Right lobe of liver (tissue), 6 donors: Measurements from ENCODE around the gene HLA-DMA. TPM values are rescaled to one million over a fixed set of nuclear protein-coding genes. Genes with fewer than 3 reads are reported as not detected.
A peak's percentile ranks its signal among the peaks of the same experiment; 100 is the strongest.

Experiments
- ATAC-seq, 4 donors: fragments of 200-7000 bp; cut with Tn5 transposase; one replicate each; pipeline ENCODE4 v1.9.1; 2020; ENCODE audit warnings: mild to moderate bottlenecking in 4 of 4, moderate library complexity in 4 of 4
- DNase-seq, 3 donors: peaks; one replicate each; pipeline ENCODE4 v3.0.0-alpha.2; 2020
- H3K27ac ChIP-seq, 3 donors: fragments of 200-600 bp; one replicate each; pipeline ENCODE4 v1.8.0; 2022
- H3K27me3 ChIP-seq, 2 donors: fragments of 200-600 bp; one replicate each; pipeline ENCODE4 v1.8.0; 2022
- H3K36me3 ChIP-seq, 4 donors: fragments of 200-600 bp; sonication (generic) in 1 of 4; one replicate each; pipeline versions ENCODE4 v1.5.1 to v1.8.0; 2017 to 2022; ENCODE audit warnings: control low read depth in 1 of 4
- H3K4me1 ChIP-seq, 4 donors: fragments of 200-600 bp; sonication (generic) in 1 of 4; one replicate each; pipeline versions ENCODE4 v1.5.1 to v1.8.0; 2017 to 2022; ENCODE audit warnings: control low read depth in 1 of 4
- H3K4me3 ChIP-seq, 3 donors: fragments of 200-600 bp; one replicate each; pipeline ENCODE4 v1.8.0; 2022
- H3K9me3 ChIP-seq, 4 donors: fragments of 200-600 bp; sonication (generic) in 1 of 4; one replicate each; pipeline versions ENCODE4 v1.5.1 to v1.8.0; 2017 to 2022; ENCODE audit warnings: control low read depth in 1 of 4
- POLR2A ChIP-seq: fragments of 450-650 bp; IDR thresholded peaks from one replicate; pipeline ENCODE4 v1.6.1; 2017; ENCODE audit warnings: antibody characterized with exemption, mild to moderate bottlenecking
- WGBS: methylation state at CpG from one replicate; pipeline ENCODE4 v1.1.6; 2018; ENCODE audit warnings: low coverage, low lambda C conversion rate; ENCODE audit not compliant: insufficient coverage; ENCODE audit errors: missing lambda C conversion rate; 5-methylcytosine and 5-hydroxymethylcytosine counted together
- intact Hi-C, 2 donors: fragments of 100-400 bp; cut with DNase I; formaldehyde crosslinking; loops; one replicate each; pipeline versions ENCODE4 v1.11.2 to v1.14.1; 2022
- total RNA-seq, 6 experiments: library from RNA; depleted of rRNA in 2 of 6; stranded (reverse); fragments of >200 nt in 2 of 6; fragmentation: NEBNext Ultra II Directional in 3 of 6; extraction: Animal tissue kit (Norgen Biotek cat#: 25700) in 3 of 6; gene quantifications; one replicate each; pipeline versions ENCODE4 v1.1.0 to v1.2.4, GENCODE V29; 2016 to 2023
- TF ChIP-seq, protein P1 (sequence below), 4 donors: fragments of 200-600 bp in 3 of 4; fragments of 450-650 bp in 1 of 4; IDR thresholded peaks; one replicate each; pipeline versions ENCODE4 v1.5.1 to v1.8.0; 2016 to 2022; ENCODE audit warnings: antibody characterized with exemption in 4 of 4, mild to moderate bottlenecking in 2 of 4
- donor health status: DM: no; HTN: yes; CAD: no.
- donor health status: DM: no; HTN: no; CAD: no.
- donor health status: DM: no; HTN: no; CAD: no.
- donor health status: DM: no; HTN: yes; CAD: no.
- donor health status: DM: no; HTN: yes; CAD: no.

The HLA-DMA gene
- total RNA-seq, 6 experiments from 2014 or later: 6.9 to 26.2 (median 10.7) TPM

DNA sequence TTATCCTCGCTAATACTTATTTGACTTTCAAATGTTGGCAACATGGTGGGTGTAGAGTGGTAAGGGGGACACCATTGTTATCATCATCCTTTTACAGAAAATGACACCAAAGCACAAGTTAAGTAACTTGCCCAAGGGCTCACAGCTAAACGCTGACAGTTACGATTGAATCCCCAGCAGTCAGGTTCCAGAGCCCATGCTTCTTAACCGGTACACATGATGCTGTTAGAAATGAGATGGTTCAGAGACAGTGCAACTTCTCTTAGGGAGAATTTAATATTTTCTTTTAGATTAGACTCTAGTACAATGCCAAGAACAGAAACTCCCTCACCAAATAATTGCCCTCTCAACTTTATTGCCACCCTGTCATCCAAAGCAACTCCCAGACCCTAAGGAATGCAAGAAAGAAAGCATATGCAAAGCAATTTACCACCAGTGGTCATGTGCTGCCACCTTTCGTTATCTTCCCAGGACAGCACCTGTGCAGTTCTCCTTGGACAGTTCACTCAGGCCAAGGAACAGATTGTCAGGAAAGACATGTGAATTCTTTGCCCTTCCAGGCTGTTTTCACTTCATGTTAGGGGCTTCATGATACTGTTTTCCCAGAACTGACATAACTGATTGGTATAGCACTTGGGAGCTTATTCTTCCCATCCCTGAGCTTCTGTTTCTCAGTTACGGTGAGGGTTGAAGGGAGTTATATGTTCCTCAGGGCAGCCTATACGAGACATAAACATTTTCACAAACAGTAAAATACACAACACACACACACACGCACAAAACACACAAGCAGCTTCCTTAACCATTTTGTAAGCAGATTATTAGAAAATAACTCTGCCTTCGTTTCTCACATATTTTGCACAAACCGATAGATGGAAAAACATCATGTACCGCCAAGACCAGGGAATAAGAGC is 5.1 kb downstream of the HLA-DMA start:
- Histone ChIP-seq H3K9me3 (no peaks in the 10 kb centered on the region), H3K27ac (no peak overlapping the region), H3K4me3 (no peak overlapping the region), H3K27me3 (no peaks in the 10 kb centered on the region), H3K36me3 (no peaks in the 10 kb centered on the region), H3K4me1 (no peaks in the 10 kb centered on the region)
- no peak for TF ChIP-seq POLR2A
- TF ChIP-seq, protein P1, sequence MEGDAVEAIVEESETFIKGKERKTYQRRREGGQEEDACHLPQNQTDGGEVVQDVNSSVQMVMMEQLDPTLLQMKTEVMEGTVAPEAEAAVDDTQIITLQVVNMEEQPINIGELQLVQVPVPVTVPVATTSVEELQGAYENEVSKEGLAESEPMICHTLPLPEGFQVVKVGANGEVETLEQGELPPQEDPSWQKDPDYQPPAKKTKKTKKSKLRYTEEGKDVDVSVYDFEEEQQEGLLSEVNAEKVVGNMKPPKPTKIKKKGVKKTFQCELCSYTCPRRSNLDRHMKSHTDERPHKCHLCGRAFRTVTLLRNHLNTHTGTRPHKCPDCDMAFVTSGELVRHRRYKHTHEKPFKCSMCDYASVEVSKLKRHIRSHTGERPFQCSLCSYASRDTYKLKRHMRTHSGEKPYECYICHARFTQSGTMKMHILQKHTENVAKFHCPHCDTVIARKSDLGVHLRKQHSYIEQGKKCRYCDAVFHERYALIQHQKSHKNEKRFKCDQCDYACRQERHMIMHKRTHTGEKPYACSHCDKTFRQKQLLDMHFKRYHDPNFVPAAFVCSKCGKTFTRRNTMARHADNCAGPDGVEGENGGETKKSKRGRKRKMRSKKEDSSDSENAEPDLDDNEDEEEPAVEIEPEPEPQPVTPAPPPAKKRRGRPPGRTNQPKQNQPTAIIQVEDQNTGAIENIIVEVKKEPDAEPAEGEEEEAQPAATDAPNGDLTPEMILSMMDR (IDR thresholded peaks at IDR 0.05): peak; percentile 49 to 60 (median 58)
- no peak for DNase-seq
- 71% methylated on average over 10 of the region's 11 CpGs for WGBS
- peak; percentile 48 to 75 (median 70) for ATAC-seq
- intact Hi-C loops: loop anchor here in 1 of 2 donors (5.0 kb wide), 1 partner anchor 66 kb away; no protein-coding TSS in a partner anchor

DNA sequence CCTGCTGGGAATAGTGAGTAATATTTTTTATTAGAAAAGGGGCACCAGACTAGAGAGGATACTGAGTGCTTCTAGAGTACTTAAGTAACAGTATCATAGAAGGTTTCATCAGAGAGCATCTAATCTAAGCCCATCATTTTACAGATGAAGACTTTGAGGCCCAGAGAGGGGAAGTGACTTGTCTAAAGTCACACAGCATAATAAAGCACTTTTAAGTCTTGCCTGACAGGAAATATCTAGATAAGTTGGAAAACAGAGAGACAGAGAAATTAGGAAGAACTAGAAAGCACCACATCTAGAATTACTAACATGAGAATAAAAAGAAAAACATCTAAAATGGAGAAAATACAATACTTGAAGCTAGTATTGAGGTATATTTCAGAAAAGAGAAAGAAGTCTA is 6.0 kb downstream of the HLA-DMA start:
- Histone ChIP-seq H3K9me3 (no peaks in the 10 kb centered on the region), H3K27ac (no peak overlapping the region), H3K4me3 (no peak overlapping the region), H3K36me3 (no peaks in the 10 kb centered on the region), H3K27me3 (no peaks in the 10 kb centered on the region), H3K4me1 (peaks cover 0 to 5% (median 0%) of the 10 kb centered on the region in 4 donors)
- TF ChIP-seq POLR2A: no peak
- TF ChIP-seq, protein P1 (IDR thresholded peaks at IDR 0.05): no peak
- intact Hi-C loops: loop anchor here in 1 of 2 donors (5.0 kb wide), 1 partner anchor 65 kb away; no protein-coding TSS in a partner anchor
- ATAC-seq (no peak), DNase-seq (no peak)

DNA sequence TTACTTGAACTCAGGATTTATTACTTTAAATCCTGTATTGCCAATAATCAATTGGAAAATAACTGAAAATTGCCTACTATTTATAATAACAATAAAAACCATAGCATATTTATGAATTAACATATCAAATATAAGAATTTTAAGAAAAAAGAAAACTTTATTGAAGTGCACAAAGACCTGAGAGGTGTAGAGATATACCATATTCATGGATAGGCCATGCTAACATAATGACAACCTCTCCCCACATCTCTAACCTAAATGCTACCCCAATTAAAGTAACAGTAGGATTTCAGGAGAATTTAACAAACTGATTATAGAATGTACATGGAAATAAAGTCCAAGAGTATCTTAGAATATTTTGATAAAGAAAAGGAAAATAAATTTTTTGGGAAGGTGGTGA is 6.9 kb downstream of the HLA-DMA start:
- Histone ChIP-seq H3K27me3 (no peaks in the 10 kb centered on the region), H3K4me3 (no peak overlapping the region), H3K4me1 (peaks cover 0 to 6% (median 0%) of the 10 kb centered on the region in 4 donors), H3K9me3 (no peaks in the 10 kb centered on the region), H3K36me3 (no peaks in the 10 kb centered on the region), H3K27ac (no peak overlapping the region)
- DNase-seq (no peak), ATAC-seq (no peak)
- intact Hi-C loops: loop anchor here in 1 of 2 donors (5.0 kb wide), 1 partner anchor 64 kb away; no protein-coding TSS in a partner anchor
- TF ChIP-seq, protein P1 (IDR thresholded peaks at IDR 0.05): no peak
- no peak for TF ChIP-seq POLR2A

DNA sequence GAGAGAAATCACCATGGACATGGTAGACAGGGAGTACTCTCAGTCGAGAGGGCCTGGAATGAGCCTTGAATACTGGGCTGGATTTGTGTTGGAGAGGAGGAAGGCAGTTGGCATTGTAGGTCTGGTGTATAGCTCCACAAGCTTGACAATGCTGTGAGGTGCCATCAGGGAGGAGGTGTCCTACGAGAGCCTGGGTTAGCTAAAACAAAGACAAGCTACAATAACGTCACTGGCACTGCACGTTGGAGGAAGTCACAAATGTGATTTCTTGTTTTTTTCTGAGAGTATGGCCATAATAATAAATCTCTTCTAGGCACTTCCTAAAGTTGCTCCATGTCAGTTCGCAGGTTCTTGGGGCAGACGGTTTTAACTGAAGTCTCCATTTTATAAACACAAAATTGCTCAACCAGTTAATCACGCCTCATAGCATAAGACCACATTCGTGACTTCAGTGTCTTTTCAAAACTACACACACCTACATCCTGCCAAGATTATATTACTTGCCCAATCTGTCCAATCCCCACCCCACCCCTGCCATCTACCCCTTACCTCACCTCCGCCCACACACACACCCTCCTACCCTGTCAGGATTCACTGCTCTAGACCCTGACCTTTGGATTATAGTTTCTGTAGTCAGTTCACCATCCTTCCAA is 7.7 kb downstream of the HLA-DMA start:
- Histone ChIP-seq H3K36me3 (no peaks in the 10 kb centered on the region), H3K9me3 (no peaks in the 10 kb centered on the region), H3K4me3 (no peak overlapping the region), H3K27me3 (no peaks in the 10 kb centered on the region), H3K27ac (peak overlapping the region in 2 of 3 donors; percentile 25 to 37), H3K4me1 (peaks cover 0 to 10% (median 0%) of the 10 kb centered on the region in 4 donors)
- DNase-seq (peak in 1 of 3 donors; percentile 37), ATAC-seq (peak in 3 of 4 donors; percentile 5 to 57 (median 30))
- WGBS: 69% methylated on average over 9 of the region's 9 CpGs
- TF ChIP-seq POLR2A: no peak
- TF ChIP-seq, protein P1 (IDR thresholded peaks at IDR 0.05): no peak
- intact Hi-C loops: loop anchor here in 1 of 2 donors (5.0 kb wide), 1 partner anchor 63 kb away; no protein-coding TSS in a partner anchor
